GM12872 (cell line): ENCODE data around the gene GORASP1.

ENCODE experiments used
- CTCF ChIP-seq: IDR thresholded peaks from 3 replicates; pipeline ENCODE4 v1.5.1; 2011; ENCODE audit warnings: low read depth, mild to moderate bottlenecking, low read length, moderate library complexity; ENCODE audit not compliant: insufficient read depth

The GORASP1 gene

GRCh38 chr3:39110041-39110639, 2.7 kb upstream of the GORASP1 start:
- TF ChIP-seq CTCF: no peak

DNA sequence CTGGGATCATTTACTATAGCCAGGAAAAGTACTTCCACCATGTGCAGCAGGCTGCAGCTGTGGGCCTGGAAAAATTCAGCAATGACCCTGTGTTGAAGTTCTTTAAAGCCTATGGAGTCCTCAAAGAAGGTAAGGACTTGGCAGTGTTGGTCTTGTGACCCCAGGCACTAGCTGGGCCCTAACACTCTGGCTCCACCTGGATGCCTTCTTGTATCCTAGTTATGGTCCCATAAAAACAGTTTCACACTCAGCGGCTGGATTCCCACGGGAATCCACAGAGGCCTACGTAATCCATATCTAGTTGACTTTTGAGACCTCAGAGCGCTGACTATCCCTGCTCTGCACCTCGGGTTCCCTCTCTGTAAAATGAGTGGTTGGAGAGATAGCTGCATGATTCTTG, 1.7 kb upstream of the GORASP1 start:
- TF ChIP-seq CTCF: no peak

GRCh38 chr3:39108200-39108710, 828 bp upstream of the GORASP1 start:
- no peak for TF ChIP-seq CTCF

DNA sequence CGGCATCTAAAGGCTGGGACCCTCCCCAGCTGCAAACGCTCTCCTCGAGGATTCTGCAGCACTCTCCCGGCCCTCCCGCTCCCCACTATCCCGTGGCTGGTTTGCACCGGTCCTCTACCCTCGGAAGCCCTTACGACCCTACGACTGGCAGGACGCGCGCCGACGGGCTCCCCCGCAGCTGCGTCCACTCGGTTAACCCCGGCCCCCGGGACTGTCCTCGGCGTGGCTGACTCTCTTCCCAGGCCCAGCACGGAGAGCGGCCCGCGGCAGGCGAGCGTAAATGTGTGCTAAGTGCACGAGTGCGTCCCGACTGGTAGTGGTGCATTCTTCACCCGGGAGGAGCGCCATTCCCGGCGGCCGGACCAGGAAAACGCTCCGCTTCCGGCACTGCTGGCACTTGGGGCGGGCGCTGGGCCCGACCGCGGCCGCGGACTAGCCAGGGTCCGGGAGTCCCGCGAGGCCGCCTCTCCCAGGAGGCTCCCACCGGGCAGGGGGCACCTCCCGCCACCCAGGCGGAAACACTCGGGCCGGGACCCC, 508 bp downstream of the GORASP1 start:
- no peak for TF ChIP-seq CTCF

GRCh38 chr3:39106281-39106811, 1.1 kb downstream of the GORASP1 start:
- no peak for TF ChIP-seq CTCF

DNA sequence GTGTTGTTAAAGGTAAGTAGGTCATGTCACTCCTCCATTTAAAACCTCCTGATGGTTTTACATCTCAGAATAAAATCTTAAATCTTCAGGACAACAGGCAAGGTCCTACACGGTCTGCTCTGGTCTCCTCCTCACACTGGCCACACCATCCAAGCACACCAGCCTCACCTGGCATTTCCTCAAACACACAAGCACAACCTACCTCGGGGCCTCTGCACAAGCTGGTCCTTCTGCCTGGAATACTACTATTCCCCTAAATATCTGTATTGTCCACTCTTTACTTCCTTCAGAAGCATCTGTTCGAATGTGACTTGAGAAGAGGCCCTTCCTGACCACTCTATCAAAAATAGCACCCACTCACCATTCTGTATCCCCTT, 1.8 kb downstream of the GORASP1 start:
- TF ChIP-seq CTCF: no peak

- no peak for TF ChIP-seq CTCF
These were observed 2.3 kb downstream of the GORASP1 start for GRCh38 chr3:39104961-39105686.
